Measurements from ENCODE around the gene UAP1L1.

GRCh38 chr9:137063311-137064026, 13.8 kb upstream of the UAP1L1 start:
- no peak for TF ChIP-seq ZNF133 (tag by site-specific recombination; IDR thresholded peaks at IDR 0.05)
- TF ChIP-seq CTCF (tag by site-specific recombination; IDR thresholded peaks at IDR 0.05): no peak
